IPS DF 19.7 (cell line): ENCODE results near the gene PYY.

Experiments used
- DNase-seq: peaks from one replicate; pipeline ENCODE4 v3.0.0-alpha.2; 2013; ENCODE audit warnings: low read depth, low spot score

The PYY gene

GRCh38 chr17:43915559-43915958, 38.2 kb downstream of the PYY start:
- DNase-seq: no peak

- no peak for DNase-seq
Observed at GRCh38 chr17:43914451-43914850, 39.3 kb downstream of the PYY start.

GRCh38 chr17:43913584-43913983, 40.2 kb downstream of the PYY start:
- no peak for DNase-seq

GRCh38 chr17:43912635-43913304, 41.0 kb downstream of the PYY start:
- DNase-seq: no peak

- DNase-seq: no peak
Observed at GRCh38 chr17:43911904-43912303, 41.8 kb downstream of the PYY start.

- no peak for DNase-seq
Observed at GRCh38 chr17:43909537-43910231, 44.1 kb downstream of the PYY start.

- no peak for DNase-seq
Observed at GRCh38 chr17:43907998-43908721, 45.6 kb downstream of the PYY start.

- DNase-seq: no peak
Observed at GRCh38 chr17:43907425-43907981, 46.2 kb downstream of the PYY start, which contains the start of gene MPP2. Gene MPP2, minus strand, starts transcription at chr17:43907536. Its CDS starts 3,076 bp downstream, at chr17:43904460.

- no peak for DNase-seq
Observed at GRCh38 chr17:43906951-43907424, 46.8 kb downstream of the PYY start.

GRCh38 chr17:43905985-43906852, 47.5 kb downstream of the PYY start:
- DNase-seq: no peak

GRCh38 chr17:43905400-43905984, 48.2 kb downstream of the PYY start:
- no peak for DNase-seq
